ENCODE data around the gene ZDHHC23.

Gene ZDHHC23

DNA sequence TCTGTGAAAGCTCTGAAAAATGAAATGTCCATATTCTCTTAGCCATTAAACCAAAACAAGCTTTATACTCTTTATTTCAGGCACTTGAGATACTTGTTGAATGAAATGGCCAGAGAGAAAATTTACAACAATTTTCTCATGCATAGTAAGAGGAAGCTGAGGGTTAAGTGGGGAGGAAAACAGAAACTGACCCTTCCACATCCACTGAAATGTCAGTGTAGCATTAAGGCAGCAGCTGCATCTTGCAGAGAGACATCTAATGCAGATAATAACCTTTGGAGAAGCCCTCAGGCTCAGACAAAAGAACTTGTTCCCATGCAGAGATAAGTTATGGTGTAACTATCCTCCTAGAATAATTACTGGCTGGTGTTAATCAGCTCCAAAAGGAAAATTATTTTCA lies 34.0 kb downstream of the ZDHHC23 start:
- Histone ChIP-seq H3K9me3 (ENCODE audit: control insufficient read depth, low read length) (no peaks in the 10 kb centered on the region), H2AFZ (no peak overlapping the region), H3K79me2 (no peaks in the 10 kb centered on the region), H3K27me3 (ENCODE audit: control insufficient read depth, insufficient read depth, low read length) (no peaks in the 10 kb centered on the region), H3K4me2 (ENCODE audit: low read length) (no peak overlapping the region), H3K4me3 (ENCODE audit: low read depth, low read length) (no peak overlapping the region), H3K36me3 (ENCODE audit: control insufficient read depth, insufficient read depth, low read length) (no peaks in the 10 kb centered on the region), H3K9ac (no peak overlapping the region), H3K27ac (no peak overlapping the region), H3K4me1 (no peaks in the 10 kb centered on the region)
- TF ChIP-seq, protein P1, sequence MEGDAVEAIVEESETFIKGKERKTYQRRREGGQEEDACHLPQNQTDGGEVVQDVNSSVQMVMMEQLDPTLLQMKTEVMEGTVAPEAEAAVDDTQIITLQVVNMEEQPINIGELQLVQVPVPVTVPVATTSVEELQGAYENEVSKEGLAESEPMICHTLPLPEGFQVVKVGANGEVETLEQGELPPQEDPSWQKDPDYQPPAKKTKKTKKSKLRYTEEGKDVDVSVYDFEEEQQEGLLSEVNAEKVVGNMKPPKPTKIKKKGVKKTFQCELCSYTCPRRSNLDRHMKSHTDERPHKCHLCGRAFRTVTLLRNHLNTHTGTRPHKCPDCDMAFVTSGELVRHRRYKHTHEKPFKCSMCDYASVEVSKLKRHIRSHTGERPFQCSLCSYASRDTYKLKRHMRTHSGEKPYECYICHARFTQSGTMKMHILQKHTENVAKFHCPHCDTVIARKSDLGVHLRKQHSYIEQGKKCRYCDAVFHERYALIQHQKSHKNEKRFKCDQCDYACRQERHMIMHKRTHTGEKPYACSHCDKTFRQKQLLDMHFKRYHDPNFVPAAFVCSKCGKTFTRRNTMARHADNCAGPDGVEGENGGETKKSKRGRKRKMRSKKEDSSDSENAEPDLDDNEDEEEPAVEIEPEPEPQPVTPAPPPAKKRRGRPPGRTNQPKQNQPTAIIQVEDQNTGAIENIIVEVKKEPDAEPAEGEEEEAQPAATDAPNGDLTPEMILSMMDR (IDR thresholded peaks at IDR 0.05) = no peak

DNA sequence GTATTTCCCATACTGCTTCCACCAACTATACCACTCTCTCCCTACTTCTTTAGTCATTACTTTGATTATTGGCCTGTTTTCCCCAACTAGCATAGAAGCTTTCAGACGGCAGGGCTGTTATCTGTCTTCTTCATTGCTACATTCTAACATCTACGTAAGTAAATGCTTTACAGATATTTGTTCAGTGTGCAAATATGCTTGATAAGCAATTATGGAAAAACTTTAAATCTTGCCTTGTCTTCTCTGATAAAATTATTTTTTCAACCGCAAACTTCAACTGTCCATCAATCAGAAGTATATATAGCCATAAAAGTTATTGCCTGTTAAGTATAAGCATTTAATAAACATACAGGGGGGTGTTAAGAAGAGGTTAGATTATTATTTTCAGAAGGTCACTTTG lies 35.7 kb downstream of the ZDHHC23 start:
- Histone ChIP-seq H3K27ac (no peak overlapping the region), H3K79me2 (no peaks in the 10 kb centered on the region), H3K4me1 (no peaks in the 10 kb centered on the region), H3K4me2 (ENCODE audit: low read length) (no peak overlapping the region), H3K4me3 (ENCODE audit: low read depth, low read length) (no peak overlapping the region), H3K27me3 (ENCODE audit: control insufficient read depth, insufficient read depth, low read length) (no peaks in the 10 kb centered on the region), H3K9me3 (ENCODE audit: control insufficient read depth, low read length) (no peaks in the 10 kb centered on the region), H2AFZ (no peak overlapping the region), H3K9ac (no peak overlapping the region), H3K36me3 (ENCODE audit: control insufficient read depth, insufficient read depth, low read length) (no peaks in the 10 kb centered on the region)
- TF ChIP-seq, protein P1 (IDR thresholded peaks at IDR 0.05) = no peak

DNA sequence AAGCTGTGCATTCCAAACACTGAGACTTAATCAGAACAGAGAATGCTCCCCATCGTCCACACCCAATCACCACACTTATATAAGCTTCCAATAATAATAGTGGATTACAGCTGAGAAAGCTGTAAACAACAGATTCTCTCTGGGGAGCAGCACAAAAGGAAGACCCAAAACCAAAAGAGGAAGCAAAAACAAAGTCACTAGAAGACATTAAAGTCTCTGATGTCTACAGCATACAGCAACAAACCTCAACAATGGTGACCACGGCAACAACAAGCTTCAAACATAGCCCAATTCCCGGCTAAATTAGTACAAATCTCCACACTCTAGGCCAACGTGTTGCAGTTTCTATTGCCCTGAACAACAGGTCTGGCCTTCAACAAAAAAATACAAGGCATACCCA lies 37.7 kb downstream of the ZDHHC23 start:
- no peak overlapping the region for H3K9ac ChIP-seq
- H3K27ac ChIP-seq = no peak overlapping the region

DNA sequence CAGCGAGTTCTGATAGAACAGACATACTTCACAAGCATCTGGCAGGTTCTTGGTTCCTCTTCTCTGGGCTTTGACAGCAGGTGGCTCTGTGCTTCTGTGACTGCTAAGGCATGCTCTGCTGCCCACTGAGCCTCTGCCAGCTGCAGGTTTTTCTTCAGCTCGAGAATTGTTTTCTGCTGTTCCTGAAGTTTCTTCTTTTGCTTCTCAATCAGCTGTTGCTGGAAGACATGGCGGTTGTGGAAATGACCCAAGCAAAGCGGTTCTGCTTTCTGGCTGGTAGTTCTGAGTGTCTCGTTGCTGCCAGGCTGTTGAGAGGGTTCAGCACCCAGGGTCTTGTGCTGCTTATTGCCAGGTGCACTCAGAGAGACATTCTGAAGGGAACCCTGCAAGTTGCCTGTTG lies 57.7 kb downstream of the ZDHHC23 start:
- Histone ChIP-seq H3K27ac (no peak overlapping the region), H3K4me1 (no peaks in the 10 kb centered on the region), H3K9me3 (ENCODE audit: control insufficient read depth, low read length) (no peaks in the 10 kb centered on the region), H3K27me3 (ENCODE audit: control insufficient read depth, insufficient read depth, low read length) (no peaks in the 10 kb centered on the region), H3K79me2 (no peaks in the 10 kb centered on the region), H3K9ac (no peak overlapping the region), H3K4me2 (ENCODE audit: low read length) (no peak overlapping the region), H3K36me3 (ENCODE audit: control insufficient read depth, insufficient read depth, low read length) (no peaks in the 10 kb centered on the region), H3K4me3 (ENCODE audit: low read depth, low read length) (no peak overlapping the region), H2AFZ (no peak overlapping the region)
- TF ChIP-seq, protein P1 (IDR thresholded peaks at IDR 0.05) = no peak

More for the DNA sequence above, 37.7 kb downstream of the ZDHHC23 start:
- H2AFZ ChIP-seq = no peak overlapping the region
- H3K4me2 ChIP-seq (ENCODE audit: low read length) = no peak overlapping the region
- H3K4me1 ChIP-seq = no peaks in the 10 kb centered on the region
- H3K36me3 ChIP-seq (ENCODE audit: control insufficient read depth, insufficient read depth, low read length) = no peaks in the 10 kb centered on the region
- no peaks in the 10 kb centered on the region for H3K79me2 ChIP-seq
- no peaks in the 10 kb centered on the region for H3K9me3 ChIP-seq (ENCODE audit: control insufficient read depth, low read length)
- H3K27me3 ChIP-seq (ENCODE audit: control insufficient read depth, insufficient read depth, low read length) = no peaks in the 10 kb centered on the region
- H3K4me3 ChIP-seq (ENCODE audit: low read depth, low read length) = no peak overlapping the region
- TF ChIP-seq, protein P1 (IDR thresholded peaks at IDR 0.05) = no peak

DNA sequence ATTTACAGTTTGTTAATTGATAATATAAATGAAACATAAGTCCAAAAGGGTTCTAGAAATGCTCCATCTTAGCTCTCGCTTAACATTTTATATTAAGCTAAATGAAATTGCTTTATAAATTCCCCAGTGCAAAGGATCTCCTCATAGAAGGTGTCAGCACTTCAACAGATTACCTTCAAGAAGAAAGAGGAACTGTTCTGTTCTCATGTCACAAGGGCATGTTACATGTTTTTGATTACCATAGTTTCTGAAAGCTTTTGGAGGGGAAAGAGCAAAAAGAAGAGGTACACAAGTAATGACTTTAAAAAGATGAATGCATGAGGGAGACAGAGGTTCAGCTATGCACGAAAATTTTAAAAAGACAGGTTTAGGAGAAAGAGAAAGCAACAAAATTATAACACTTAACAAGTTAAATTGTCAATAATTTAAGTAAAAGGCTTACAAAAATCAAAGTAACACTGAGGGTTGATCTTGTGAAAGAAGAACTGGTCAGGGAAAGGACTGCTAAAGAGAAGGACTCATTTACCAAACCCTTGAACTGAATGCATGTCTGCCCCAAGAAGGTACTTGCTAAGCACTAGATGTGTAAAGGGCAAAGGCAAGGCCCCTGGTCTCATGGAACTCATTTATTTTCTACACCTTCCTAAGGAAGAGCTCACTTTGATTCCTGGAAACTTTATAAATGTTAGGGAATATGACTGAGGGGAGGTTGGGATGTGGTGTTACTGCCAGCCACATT lies 63.4 kb downstream of the ZDHHC23 start:
- Histone ChIP-seq H3K36me3 (ENCODE audit: control insufficient read depth, insufficient read depth, low read length) (no peaks in the 10 kb centered on the region), H2AFZ (no peak overlapping the region), H3K27ac (no peak overlapping the region), H3K9me3 (ENCODE audit: control insufficient read depth, low read length) (no peaks in the 10 kb centered on the region), H3K4me1 (no peaks in the 10 kb centered on the region), H3K27me3 (ENCODE audit: control insufficient read depth, insufficient read depth, low read length) (no peaks in the 10 kb centered on the region), H3K79me2 (no peaks in the 10 kb centered on the region), H3K9ac (no peak overlapping the region), H3K4me2 (ENCODE audit: low read length) (no peak overlapping the region), H3K4me3 (ENCODE audit: low read depth, low read length) (no peak overlapping the region)
- TF ChIP-seq, protein P1 (IDR thresholded peaks at IDR 0.05) = no peak

Data from parathyroid adenoma (tissue), 2 donors.